GM23338 (cell line): ENCODE results near the gene CACNA2D3. TPM values are rescaled to one million over a fixed set of nuclear protein-coding genes. Genes with fewer than 3 reads are reported as not detected.

Experiments
- ATAC-seq: fragments of 200-7000 bp; cut with Tn5 transposase; 3 replicates; pipeline ENCODE4 v1.9.1; 2020
- DNase-seq: peaks from one replicate; pipeline ENCODE4 v3.0.0-alpha.2; 2015; ENCODE audit warnings: low spot score
- H2AFZ ChIP-seq: fragments of 200-600 bp; sonication (generic); 2 replicates; pipeline ENCODE4 v1.8.0; 2016; ENCODE audit warnings: antibody characterized with exemption, mild to moderate bottlenecking, moderate library complexity
- H3F3A ChIP-seq: fragments of 200-600 bp; sonication (generic); replicated peaks from 2 replicates; pipeline ENCODE4 v1.8.0; 2017; ENCODE audit warnings: antibody characterized with exemption, mixed run types, low read depth
- H3K27ac ChIP-seq: fragments of 200-600 bp; sonication (generic); 2 replicates; pipeline ENCODE4 v1.6.1; 2016; ENCODE audit warnings: low read depth
- H3K27me3 ChIP-seq: fragments of 200-600 bp; sonication (generic); 2 replicates; pipeline ENCODE4 v1.8.0; 2016; ENCODE audit warnings: mild to moderate bottlenecking, mixed run types, moderate library complexity; ENCODE audit not compliant: insufficient read depth
- H3K36me3 ChIP-seq: fragments of 200-600 bp; sonication (generic); 2 replicates; pipeline ENCODE4 v1.8.0; 2016; ENCODE audit warnings: mild to moderate bottlenecking; ENCODE audit not compliant: insufficient read depth
- H3K4me1 ChIP-seq: fragments of 200-600 bp; sonication (generic); 2 replicates; pipeline ENCODE4 v1.8.0; 2016; ENCODE audit warnings: mild to moderate bottlenecking, moderate library complexity; ENCODE audit not compliant: insufficient read depth
- H3K4me2 ChIP-seq: fragments of 200-600 bp; sonication (generic); 2 replicates; pipeline ENCODE4 v1.7.1; 2017; ENCODE audit warnings: mixed run types
- H3K4me3 ChIP-seq: fragments of 200-600 bp; sonication (generic); 2 replicates; pipeline ENCODE4 v1.6.1; 2016; ENCODE audit warnings: mixed run types
- H3K79me2 ChIP-seq: fragments of 200-600 bp; sonication (generic); replicated peaks from 2 replicates; pipeline ENCODE4 v1.8.0; 2017; ENCODE audit warnings: mild to moderate bottlenecking; ENCODE audit not compliant: insufficient read depth
- H3K9me2 ChIP-seq: fragments of 200-600 bp; sonication (generic); 2 replicates; pipeline ENCODE4 v1.8.0; 2017; ENCODE audit not compliant: insufficient read depth
- H4K20me1 ChIP-seq: fragments of 200-600 bp; sonication (generic); replicated peaks from 2 replicates; pipeline ENCODE4 v1.8.0; 2017; ENCODE audit warnings: mild to moderate bottlenecking; ENCODE audit not compliant: insufficient read depth
- H3K27ac Mint-ChIP-seq: 2 replicates; pipeline ENCODE4 v1.8.0; 2020; ENCODE audit warnings: inconsistent platforms, mild to moderate bottlenecking, moderate library complexity, mixed read lengths
- H3K27me3 Mint-ChIP-seq: 3 replicates; pipeline ENCODE4 v1.8.0; 2022; ENCODE audit warnings: low read depth, mild to moderate bottlenecking, moderate library complexity, mixed read lengths, inconsistent platforms; ENCODE audit not compliant: insufficient read depth, poor library complexity
- H3K36me3 Mint-ChIP-seq: 3 replicates; pipeline ENCODE4 v1.8.0; 2021; ENCODE audit warnings: low read depth, mild to moderate bottlenecking, inconsistent platforms, moderate library complexity, mixed read lengths
- H3K4me1 Mint-ChIP-seq: 3 replicates; pipeline ENCODE4 v1.8.0; 2020; ENCODE audit warnings: mild to moderate bottlenecking, inconsistent platforms, mixed read lengths
- H3K4me3 Mint-ChIP-seq: 3 replicates; pipeline ENCODE4 v1.8.0; 2021; ENCODE audit warnings: moderate library complexity, mild to moderate bottlenecking, inconsistent platforms, mixed read lengths
- H3K9me3 Mint-ChIP-seq: 3 replicates; pipeline ENCODE4 v1.8.0; 2020; ENCODE audit warnings: moderate library complexity, mild to moderate bottlenecking, inconsistent platforms, mixed read lengths
- CREB1 ChIP-seq: fragments of 250-450 bp; sonication (Bioruptor Pico); IDR thresholded peaks from 2 replicates; pipeline ENCODE4 v1.5.0; 2020; ENCODE audit warnings: low read depth, mild to moderate bottlenecking, moderate library complexity
- EZH2 ChIP-seq: fragments of 200-600 bp; sonication (generic); IDR thresholded peaks from one replicate; pipeline ENCODE4 v1.8.0; 2017; ENCODE audit warnings: antibody characterized with exemption, mild to moderate bottlenecking, low read depth; ENCODE audit not compliant: unreplicated experiment
- EZH2phosphoT487 ChIP-seq: fragments of 200-600 bp; sonication (generic); IDR thresholded peaks from one replicate; pipeline ENCODE4 v1.8.1; 2018; ENCODE audit warnings: antibody characterized with exemption; ENCODE audit not compliant: unreplicated experiment
- NANOG ChIP-seq: IDR thresholded peaks from 2 replicates; pipeline ENCODE4 v1.6.1; 2016; ENCODE audit warnings: antibody characterized with exemption, borderline replicate concordance
- POLR2AphosphoS5 ChIP-seq: IDR thresholded peaks from 2 replicates; pipeline ENCODE4 v1.6.1; 2016; ENCODE audit warnings: antibody characterized with exemption, low read depth
- STAT1 ChIP-seq: IDR thresholded peaks from one replicate; pipeline ENCODE4 v1.6.1; 2016; ENCODE audit warnings: antibody characterized with exemption; ENCODE audit not compliant: unreplicated experiment
- ZNF462 ChIP-seq: fragments of 250-450 bp; sonication (Bioruptor Pico); IDR thresholded peaks from 2 replicates; pipeline ENCODE4 v1.5.0; 2020; ENCODE audit warnings: mild to moderate bottlenecking, moderate library complexity
- polyA plus RNA-seq: library from polyadenylated mRNA; unstranded; fragments of >200 nt; fragmentation: Nextera tagmentation; extraction: Ambion mirVana; gene quantifications from 2 replicates; pipeline ENCODE4 v1.2.1, GENCODE V29; 2016
- total RNA-seq: library from RNA; depleted of rRNA; stranded (reverse); fragments of >200 nt; shearing (Covaris generic); gene quantifications from 2 replicates; pipeline ENCODE4 v1.2.3, GENCODE V29; 2014
- TF ChIP-seq, protein P1 (sequence below), 2 experiments: fragments of 200-600 bp in 1 of 2; sonication (generic) in 1 of 2; conservative IDR thresholded peaks; 2 replicates each; pipeline versions ENCODE4 v1.5.1 to v1.6.1; 2016 to 2017; ENCODE audit warnings: antibody characterized with exemption in 2 of 2, low read depth in 2 of 2, mild to moderate bottlenecking in 2 of 2, moderate library complexity in 1 of 2

The CACNA2D3 gene
- total and polyA plus RNA-seq, 2 experiments from 2014 or later = 2.2 to 2.3 TPM

DNA sequence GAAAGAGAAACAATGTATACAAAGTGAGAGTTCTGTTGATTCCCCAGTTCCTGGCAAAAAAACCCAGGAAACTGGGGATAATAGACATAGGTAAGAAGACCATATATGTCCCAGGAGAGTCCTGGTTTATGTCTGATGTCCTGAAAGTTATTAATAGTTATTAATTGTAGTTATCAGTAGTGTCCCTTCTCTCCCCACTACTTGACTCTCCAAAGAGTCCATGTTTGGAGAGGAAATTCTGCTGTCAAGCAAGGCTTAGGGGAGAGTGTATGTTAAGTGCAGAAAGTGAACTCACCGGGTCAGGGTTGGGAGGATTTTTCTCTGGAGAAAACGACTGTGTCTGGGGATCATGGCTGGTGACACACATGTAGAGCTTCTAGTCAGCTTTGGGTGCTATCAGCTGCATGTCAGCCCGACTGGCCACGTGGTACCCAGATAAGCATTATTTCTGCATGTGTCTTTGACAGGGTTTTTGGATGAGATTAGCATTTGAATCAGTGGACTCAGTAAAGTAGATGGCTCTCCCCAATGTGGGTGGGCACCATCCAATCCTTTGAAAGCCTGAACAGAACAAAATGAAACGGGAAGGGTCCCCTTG lies 80.4 kb downstream of the CACNA2D3 start:
- Histone ChIP-seq H3K9me2 (no peaks in the 10 kb centered on the region), H3F3A (no peaks in the 10 kb centered on the region), H3K36me3 (no peaks in the 10 kb centered on the region), H3K27me3 (no peaks in the 10 kb centered on the region), H4K20me1 (no peaks in the 10 kb centered on the region), H3K4me3 (no peak overlapping the region), H3K27ac (no peak overlapping the region), H2AFZ (no peak overlapping the region), H3K79me2 (no peaks in the 10 kb centered on the region), H3K4me1 (no peaks in the 10 kb centered on the region), H3K4me2 (no peak overlapping the region)
- TF ChIP-seq EZH2 (no peak), POLR2AphosphoS5 (no peak), ZNF462 (CRISPR knock-in tag) (no peak)
- H3K27me3 Mint-ChIP-seq = peaks cover 3% of the 10 kb centered on the region
- H3K4me1 Mint-ChIP-seq = peaks cover 3% of the 10 kb centered on the region; the same call in 2 of the 3 replicates
- no peak for ATAC-seq
- no peak overlapping the region for H3K27ac Mint-ChIP-seq
- H3K4me3 Mint-ChIP-seq = no peak overlapping the region
- DNase-seq = no peak
- no peaks in the 10 kb centered on the region for H3K9me3 Mint-ChIP-seq
- no peaks in the 10 kb centered on the region for H3K36me3 Mint-ChIP-seq

DNA sequence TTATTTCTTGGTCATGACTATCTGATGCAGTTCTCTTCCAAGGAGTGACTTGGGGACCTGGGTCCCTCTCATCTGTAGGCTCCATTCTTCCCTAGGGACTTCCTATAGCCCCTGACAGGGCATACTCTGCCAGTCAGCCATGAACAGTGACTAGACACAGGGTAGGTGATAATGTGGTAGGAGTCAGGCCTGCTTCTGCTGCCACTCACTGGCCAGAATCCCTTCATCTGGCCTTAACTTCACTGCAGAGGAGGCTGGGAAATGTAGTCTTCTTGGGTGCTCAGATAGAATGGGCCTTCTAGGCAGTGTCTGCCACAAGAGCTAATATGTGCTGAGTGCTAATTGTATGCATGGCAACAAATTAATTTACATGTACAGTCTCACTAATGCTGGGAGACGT lies 84.5 kb downstream of the CACNA2D3 start:
- ATAC-seq = peak; percentile 96
- H3K4me3 ChIP-seq = no peak overlapping the region

More for the DNA sequence above, 84.5 kb downstream of the CACNA2D3 start:
- H3K27ac Mint-ChIP-seq = no peak overlapping the region
- Histone ChIP-seq H3K36me3 (0 out of 2 replicates have a peak, but pooled peaks cover 3% of the 10 kb centered on the region), H3K27ac (no peak overlapping the region), H3K4me2 (no peak overlapping the region), H3K4me1 (no peaks in the 10 kb centered on the region), H3K9me2 (no peaks in the 10 kb centered on the region), H3K79me2 (no peaks in the 10 kb centered on the region), H4K20me1 (no peaks in the 10 kb centered on the region), H3F3A (no peaks in the 10 kb centered on the region), H2AFZ (no peak overlapping the region), H3K27me3 (no peaks in the 10 kb centered on the region)
- H3K36me3 Mint-ChIP-seq = no peaks in the 10 kb centered on the region
- H3K4me3 Mint-ChIP-seq = no peak overlapping the region
- TF ChIP-seq NANOG = no peak
- TF ChIP-seq EZH2 = no peak
- TF ChIP-seq STAT1 = no peak
- TF ChIP-seq, protein P1, sequence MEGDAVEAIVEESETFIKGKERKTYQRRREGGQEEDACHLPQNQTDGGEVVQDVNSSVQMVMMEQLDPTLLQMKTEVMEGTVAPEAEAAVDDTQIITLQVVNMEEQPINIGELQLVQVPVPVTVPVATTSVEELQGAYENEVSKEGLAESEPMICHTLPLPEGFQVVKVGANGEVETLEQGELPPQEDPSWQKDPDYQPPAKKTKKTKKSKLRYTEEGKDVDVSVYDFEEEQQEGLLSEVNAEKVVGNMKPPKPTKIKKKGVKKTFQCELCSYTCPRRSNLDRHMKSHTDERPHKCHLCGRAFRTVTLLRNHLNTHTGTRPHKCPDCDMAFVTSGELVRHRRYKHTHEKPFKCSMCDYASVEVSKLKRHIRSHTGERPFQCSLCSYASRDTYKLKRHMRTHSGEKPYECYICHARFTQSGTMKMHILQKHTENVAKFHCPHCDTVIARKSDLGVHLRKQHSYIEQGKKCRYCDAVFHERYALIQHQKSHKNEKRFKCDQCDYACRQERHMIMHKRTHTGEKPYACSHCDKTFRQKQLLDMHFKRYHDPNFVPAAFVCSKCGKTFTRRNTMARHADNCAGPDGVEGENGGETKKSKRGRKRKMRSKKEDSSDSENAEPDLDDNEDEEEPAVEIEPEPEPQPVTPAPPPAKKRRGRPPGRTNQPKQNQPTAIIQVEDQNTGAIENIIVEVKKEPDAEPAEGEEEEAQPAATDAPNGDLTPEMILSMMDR (conservative IDR thresholded peaks at IDR 0.05; ENCODE audit: low read depth in 2 of 2) = peak in 1 of 2 experiments; percentile 31; a peak in 1 of 4 replicates
- TF ChIP-seq CREB1 (CRISPR knock-in tag) = no peak
- no peak for TF ChIP-seq POLR2AphosphoS5
- TF ChIP-seq EZH2phosphoT487 = no peak
- H3K4me1 Mint-ChIP-seq = no peaks in the 10 kb centered on the region; the same call in 2 of the 3 replicates
- peaks cover 3% of the 10 kb centered on the region for H3K27me3 Mint-ChIP-seq
- peaks cover 6% of the 10 kb centered on the region; the same call in 2 of the 3 replicates for H3K9me3 Mint-ChIP-seq
- peak; percentile 38 for DNase-seq
